ENCODE data around the gene HNRNPCL2.
"Not testable (repeated sequence)": the region's sequence is repeated elsewhere in the genome, so short reads cannot be mapped to it uniquely, and the experiment has no call there.

Gene HNRNPCL2

GRCh38 chr1:13116754-13117153, at the start of gene HNRNPCL2:
Gene HNRNPCL2, minus strand, starts transcription at chr1:13116854. Its CDS starts 454 bp downstream, at chr1:13116400.
- ATAC-seq = not testable (repeated sequence)

GRCh38 chr1:13165531-13165930, 48.9 kb upstream of the HNRNPCL2 start, which contains the start of gene HNRNPCL4:
Gene HNRNPCL4, minus strand, starts transcription at chr1:13165631. Its CDS starts 164 bp downstream, at chr1:13165467.
- ATAC-seq = not testable (repeated sequence)

- not testable (repeated sequence) for ATAC-seq
Observed at GRCh38 chr1:13155909-13156308, 39.3 kb upstream of the HNRNPCL2 start, which contains the start of gene PRAMEF26. Gene PRAMEF26, minus strand, starts transcription at chr1:13156009. Its CDS starts 2,914 bp downstream, at chr1:13153095.

GRCh38 chr1:13070474-13070873, 46.2 kb downstream of the HNRNPCL2 start, which contains the start of gene PRAMEF25:
Gene PRAMEF25, plus strand, starts transcription at chr1:13070774. Its CDS starts 2,920 bp downstream, at chr1:13073694.
- not testable (repeated sequence) for ATAC-seq
